Stimulated activated naive CD4-positive, alpha-beta T cell treated with Interleukin-2 at 50 U/mL for 16 hours (primary cell): ENCODE measurements around the gene PLXND1.
A peak's percentile ranks its signal among the peaks of the same experiment; 100 is the strongest.
"Not testable (repeated sequence)": the region's sequence is repeated elsewhere in the genome, so short reads cannot be mapped to it uniquely, and the experiment has no call there.

Experiments
- DNase-seq: peaks from one replicate; lab custom pipeline; 2025; lab: John Stamatoyannopoulos, UW

The PLXND1 gene, protein sequence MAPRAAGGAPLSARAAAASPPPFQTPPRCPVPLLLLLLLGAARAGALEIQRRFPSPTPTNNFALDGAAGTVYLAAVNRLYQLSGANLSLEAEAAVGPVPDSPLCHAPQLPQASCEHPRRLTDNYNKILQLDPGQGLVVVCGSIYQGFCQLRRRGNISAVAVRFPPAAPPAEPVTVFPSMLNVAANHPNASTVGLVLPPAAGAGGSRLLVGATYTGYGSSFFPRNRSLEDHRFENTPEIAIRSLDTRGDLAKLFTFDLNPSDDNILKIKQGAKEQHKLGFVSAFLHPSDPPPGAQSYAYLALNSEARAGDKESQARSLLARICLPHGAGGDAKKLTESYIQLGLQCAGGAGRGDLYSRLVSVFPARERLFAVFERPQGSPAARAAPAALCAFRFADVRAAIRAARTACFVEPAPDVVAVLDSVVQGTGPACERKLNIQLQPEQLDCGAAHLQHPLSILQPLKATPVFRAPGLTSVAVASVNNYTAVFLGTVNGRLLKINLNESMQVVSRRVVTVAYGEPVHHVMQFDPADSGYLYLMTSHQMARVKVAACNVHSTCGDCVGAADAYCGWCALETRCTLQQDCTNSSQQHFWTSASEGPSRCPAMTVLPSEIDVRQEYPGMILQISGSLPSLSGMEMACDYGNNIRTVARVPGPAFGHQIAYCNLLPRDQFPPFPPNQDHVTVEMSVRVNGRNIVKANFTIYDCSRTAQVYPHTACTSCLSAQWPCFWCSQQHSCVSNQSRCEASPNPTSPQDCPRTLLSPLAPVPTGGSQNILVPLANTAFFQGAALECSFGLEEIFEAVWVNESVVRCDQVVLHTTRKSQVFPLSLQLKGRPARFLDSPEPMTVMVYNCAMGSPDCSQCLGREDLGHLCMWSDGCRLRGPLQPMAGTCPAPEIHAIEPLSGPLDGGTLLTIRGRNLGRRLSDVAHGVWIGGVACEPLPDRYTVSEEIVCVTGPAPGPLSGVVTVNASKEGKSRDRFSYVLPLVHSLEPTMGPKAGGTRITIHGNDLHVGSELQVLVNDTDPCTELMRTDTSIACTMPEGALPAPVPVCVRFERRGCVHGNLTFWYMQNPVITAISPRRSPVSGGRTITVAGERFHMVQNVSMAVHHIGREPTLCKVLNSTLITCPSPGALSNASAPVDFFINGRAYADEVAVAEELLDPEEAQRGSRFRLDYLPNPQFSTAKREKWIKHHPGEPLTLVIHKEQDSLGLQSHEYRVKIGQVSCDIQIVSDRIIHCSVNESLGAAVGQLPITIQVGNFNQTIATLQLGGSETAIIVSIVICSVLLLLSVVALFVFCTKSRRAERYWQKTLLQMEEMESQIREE (N-terminal part only)

DNA sequence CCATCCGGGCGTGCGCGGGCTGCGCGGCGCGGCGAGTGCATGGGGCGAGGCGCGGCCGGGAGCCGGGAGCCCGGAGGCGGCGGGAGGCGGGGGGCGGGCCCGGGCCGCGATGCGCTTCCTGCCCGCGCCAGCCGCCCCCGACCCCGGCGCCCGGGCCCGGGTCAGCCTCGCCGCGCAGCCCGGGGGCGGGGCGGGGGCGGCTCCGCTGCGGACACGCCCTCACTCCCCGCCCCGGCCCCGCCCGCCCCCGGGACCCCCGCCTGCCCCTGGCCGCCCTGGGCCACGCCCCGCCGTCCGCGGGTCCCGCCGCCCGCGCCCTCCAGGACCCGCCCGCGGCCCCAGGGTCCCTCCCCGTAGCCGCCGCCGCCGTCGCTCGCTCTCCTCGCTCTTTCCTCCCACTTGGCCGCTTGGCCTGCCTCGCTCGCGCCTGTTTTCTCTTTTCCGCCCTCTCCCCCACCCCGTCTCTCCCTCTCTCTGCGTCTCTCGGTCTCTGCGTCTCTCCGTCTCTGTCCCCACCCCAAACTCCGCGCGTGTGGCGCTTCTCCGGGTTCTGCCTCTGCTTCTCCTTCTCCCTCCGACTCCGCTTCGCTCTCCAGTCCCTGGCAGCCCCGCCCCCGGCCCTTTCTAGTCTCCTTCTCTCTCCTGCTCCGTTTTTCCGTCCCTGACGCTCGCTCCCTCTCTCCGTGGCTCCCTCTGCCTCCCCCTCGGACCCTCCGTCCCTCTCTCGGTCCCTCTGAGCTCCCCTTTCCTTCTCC, at the start of gene PLXND1:
Gene PLXND1 (minus strand): TSS at position 41 of the 755 bp plus-strand sequence. CDS start 37 bp downstream, at position 4.
- DNase-seq = peak; percentile 46

GRCh38 chr3:129655291-129655700, 48.8 kb upstream of the PLXND1 start:
- no peak for DNase-seq

DNA sequence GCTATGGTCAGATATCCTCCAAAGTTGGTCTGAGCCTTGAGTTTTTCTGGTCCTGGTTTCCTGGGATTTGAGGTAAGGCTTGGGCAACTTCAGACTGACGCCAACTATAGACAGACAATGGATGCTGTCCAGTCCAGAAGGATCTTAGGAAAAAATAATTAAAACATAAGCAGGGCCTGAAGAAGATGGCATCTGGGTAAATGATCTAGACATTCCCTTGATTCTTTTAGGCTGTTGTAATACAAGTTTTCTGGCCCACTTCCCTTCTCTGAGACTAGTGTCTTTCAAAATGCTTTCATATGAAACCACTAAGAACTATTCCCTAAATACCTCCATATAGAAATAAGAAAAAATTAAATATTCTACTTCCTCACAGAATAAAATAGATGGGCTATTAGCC, 47.7 kb upstream of the PLXND1 start:
- DNase-seq = no peak

GRCh38 chr3:129653019-129653418, 46.5 kb upstream of the PLXND1 start:
- no peak for DNase-seq

DNA sequence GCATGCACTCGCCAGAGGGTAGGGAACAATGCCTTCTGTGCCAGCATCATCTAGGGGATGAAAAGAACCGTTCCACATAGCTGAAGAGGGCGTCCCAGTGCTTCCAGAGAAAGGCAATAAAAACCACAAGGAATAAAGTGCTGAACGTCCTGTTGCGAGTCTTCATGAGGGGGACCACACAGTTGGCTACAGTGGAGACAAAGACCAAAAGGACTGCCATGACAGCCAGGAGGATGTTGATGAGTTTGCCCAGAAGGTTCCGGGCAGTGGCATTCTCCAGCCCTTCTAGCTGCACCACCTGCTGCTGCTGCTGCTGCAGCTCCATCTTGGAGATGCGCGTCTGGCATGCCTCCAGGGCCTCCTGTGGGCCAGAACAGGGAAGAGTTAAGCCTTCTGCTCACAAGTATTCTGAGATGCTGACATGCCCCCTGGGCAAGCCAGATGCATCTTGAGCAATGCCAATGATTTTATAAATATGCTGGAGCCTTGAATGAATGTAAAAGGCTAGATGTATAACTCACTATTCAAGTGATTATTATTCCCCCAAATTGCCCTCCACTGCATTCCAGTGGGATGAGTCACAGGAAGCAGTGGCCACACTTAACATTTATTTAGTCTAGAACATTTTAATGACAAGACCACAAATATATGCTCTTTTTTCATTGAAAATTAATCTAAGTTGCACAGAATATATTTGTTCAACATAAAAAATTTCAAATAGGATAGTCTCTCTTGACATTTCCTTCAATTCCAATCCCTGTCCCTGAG, 45.1 kb upstream of the PLXND1 start:
- DNase-seq = no peak

DNA sequence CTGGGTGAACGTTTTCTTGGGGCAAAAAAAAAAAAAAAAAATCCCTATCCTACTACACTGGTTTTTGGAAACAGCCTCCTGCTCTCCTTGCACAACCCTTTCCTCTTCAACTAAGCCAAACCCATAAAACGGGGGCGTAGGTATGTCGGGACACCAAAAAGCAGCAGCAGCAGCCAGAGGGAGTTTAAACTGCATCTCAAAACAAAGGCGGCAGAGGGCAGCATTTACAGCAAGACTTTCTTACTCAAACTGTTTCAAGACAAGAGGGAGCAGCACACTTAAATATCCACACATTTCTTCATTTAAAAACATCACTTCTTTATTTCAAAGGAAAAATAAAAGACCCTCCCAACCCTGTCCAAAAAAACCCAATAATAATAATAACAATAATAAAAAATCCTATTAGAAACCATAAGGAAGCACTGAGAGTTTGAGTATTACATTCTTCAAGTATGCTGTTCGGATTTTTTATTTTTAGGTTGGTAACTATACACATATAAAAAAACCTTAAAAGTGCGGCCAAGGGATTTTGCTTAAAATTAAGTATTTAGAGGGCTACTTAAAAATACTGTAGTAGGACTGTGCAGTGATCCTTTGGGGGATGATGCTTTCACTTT, 43.9 kb upstream of the PLXND1 start:
- DNase-seq = peak; percentile 23

DNA sequence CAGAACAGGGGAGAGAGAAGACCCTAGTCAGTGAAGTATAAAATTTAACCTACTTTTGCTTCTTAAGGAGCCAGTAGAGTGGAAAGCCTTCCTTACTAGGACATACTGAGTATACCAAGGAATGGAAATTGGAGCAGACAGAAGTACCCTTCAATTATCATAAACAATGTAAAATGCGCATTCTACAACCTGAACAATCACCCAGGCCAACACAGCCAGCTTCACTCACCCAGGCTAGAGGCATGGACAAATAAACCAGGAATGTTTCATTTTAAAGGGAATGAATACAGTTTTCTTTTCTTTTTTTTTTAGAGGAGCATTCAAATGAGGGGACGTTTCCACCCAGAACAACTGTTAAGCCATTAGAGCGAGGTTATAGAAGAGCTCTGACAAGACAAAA, 41.9 kb upstream of the PLXND1 start:
- no peak for DNase-seq

- no peak for DNase-seq
These were observed 38.8 kb upstream of the PLXND1 start for GRCh38 chr3:129645286-129645685.

- DNase-seq = no peak
These were observed 38.4 kb upstream of the PLXND1 start for GRCh38 chr3:129644836-129645235.

- not testable (repeated sequence) for DNase-seq
These were observed 35.2 kb upstream of the PLXND1 start for GRCh38 chr3:129641567-129642260.

DNA sequence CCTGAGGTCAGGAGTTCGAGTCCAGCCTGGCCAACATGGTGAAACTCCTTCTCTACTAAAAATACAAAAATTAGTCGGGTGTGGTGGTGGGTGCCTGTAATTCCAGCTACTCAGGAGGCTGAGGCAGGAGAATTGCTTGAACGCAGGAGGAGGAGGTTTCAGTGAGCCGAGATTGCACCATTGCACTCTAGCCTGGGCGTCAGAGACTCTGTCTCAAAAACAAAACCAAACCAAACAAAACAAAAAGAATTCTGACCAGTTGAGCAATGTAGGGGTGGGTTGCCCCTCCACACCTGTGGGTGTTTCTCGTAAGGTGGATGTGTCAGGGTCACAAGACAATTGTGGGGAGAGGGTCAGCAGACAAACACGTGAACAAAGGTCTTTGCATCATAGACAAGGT, 34.5 kb upstream of the PLXND1 start:
- DNase-seq = not testable (repeated sequence)

GRCh38 chr3:129638481-129638880, 32.0 kb upstream of the PLXND1 start:
- DNase-seq = no peak

DNA sequence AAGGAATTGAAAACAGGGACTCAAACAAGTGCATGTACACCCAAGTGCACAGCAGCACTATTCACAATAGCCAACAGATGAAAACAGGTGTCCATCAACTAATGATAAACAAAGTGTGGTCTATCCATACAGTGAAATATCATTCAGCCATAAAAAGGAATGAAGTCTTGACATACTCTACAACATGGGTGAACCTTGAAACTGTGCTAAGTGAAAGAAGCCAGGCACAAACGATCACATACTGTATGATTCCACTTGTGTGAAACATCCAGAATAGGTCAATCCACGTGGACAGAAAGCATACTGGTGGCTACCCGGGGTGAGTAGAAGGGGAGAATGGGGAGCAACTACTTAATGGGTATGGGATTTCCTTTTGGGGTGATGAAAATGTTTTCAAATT, 29.6 kb upstream of the PLXND1 start:
- no peak for DNase-seq

DNA sequence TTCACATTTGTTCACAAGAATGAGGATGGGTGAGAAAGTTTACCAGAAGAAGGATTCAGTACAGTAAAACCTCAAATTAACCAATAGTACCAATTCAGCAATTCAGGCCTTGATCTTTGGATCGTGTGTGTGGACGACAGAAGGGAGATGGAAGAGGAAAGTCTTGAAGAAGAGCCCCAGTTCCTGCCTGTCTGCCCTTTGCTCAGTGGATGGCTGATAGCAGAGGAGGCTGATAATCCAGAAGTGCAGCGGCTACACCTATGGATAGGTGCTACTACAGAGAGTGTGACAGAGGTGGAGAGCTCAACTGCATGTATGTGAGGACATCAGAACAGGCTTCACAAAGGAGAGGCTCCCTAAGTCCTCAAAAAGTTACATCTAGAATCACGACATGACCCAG, 29.2 kb upstream of the PLXND1 start:
- no peak for DNase-seq

DNA sequence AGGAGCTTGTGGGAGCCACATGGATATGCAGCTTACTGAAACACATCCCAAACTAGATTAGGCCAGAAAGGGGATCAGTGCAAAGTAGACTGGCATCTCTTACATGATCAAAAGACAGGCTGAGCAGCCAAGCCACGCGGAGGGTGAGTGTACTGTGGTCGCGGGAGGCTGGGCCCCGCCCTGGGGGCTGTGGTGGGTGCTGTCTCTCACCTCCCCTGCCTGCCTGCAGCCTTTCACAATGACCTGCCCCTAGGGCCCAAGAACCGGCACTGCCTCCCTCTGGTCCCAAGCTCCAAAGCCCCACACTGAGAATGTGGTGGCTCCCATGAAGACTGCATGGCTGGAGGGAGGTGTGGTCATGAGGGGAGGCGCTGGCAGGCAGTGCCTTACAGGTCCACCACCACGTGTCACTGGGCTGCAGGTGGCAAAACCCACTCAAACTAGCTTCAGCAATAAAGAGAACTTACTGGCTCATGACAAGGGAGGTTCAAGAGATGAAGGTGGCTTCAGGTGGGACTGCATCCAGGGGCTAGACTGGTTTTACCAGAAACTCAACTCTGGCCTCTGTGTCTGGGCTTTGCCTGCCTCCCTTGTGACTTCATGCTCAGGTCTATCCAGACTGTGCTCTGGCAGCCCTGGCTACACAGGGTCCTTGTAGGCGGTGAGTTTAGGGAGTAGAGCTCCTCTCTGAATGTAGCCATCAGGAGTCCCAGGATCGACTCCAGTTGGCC, 27.4 kb upstream of the PLXND1 start:
- no peak for DNase-seq

DNA sequence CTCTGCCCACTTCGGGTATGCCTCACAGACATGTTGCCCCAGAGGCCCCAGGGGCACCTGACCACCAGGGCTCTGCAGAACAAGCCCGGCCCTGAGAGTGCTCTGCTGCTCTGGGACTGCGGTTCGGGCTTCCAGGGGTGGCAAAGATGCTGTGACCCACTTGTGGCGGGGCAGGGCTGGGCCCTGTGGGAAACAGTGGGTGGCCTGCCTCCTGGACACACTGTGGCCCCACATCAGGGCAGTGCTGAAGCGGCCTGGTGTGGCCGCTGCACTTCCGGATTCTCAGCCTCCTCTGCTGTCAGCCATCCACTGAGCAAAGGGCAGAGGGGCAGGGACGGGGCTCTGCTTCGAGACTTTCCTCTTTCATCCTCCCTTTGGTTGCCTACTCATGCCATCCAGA, 26.5 kb upstream of the PLXND1 start:
- no peak for DNase-seq

DNA sequence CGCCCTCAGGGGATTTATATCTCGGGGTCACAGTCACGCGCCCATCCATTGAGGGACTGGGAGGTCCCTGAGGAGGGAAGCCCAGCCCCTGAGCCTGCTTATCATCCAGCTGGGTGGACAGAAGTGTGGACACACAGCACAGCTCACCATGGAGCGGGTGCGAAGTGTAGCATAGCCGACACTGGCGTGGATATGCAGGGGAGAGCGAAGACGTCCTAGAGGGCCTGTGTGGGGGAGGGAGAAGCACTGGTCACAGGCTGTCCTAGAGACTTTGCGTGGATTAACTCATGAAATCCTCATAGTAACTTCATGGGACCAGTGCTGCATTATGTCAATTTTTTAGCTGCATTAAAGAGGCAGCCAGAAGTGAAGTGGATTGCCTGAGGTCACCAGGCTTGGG, 26.1 kb upstream of the PLXND1 start:
- no peak for DNase-seq

DNA sequence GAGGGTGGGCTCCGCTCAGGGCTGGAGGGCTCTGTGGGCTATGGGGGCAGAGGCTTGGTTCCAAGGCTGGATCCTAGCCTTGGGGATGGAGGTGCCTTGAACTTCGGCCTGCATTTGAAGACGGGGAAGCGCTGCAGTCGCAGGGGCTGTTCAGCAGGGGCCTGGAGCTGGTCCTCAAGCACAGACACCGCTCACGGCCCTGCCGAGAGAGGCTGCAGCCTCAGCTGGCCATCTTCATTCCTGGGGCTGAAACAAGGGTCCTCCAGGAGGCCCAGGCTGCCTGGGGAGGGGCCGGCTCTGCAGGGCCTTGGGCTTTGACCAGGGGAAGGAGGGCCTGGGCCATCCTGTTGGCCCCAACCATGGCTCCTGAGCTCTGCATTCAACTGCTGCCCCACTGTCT, 25.6 kb upstream of the PLXND1 start:
- no peak for DNase-seq

DNA sequence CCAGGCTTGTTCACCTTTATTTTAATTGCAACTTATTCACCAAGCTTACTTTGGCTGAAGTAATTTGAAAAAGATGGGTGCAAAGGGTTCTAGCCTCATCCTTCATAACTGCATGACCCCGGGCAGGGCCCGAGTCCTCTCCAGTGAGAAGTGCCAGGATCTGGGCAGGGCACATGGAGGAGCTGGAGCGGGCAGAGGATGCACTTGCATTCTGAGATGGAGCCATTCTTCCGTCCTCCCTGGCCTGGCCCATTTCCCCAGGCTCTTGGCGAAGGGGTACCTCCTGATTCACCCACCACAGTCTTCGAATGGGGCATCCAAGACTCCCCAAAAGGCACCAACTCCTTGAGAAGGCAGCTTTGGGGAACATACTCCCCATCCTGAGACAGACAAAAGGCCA, 22.5 kb upstream of the PLXND1 start:
- no peak for DNase-seq
